OCI-LY1 (cell line): ENCODE measurements around the gene SPIRE2.
"Not testable (repeated sequence)": the region's sequence is repeated elsewhere in the genome, so short reads cannot be mapped to it uniquely, and the experiment has no call there.

Experiments used
- CTCF ChIP-seq: fragments of 200-600 bp; sonication (generic), shearing (Covaris generic); IDR thresholded peaks from 2 replicates; pipeline ENCODE4 v1.5.1; 2017; ENCODE audit warnings: mild to moderate bottlenecking, antibody characterized with exemption, low read length, moderate library complexity, mixed read lengths
- EZH2 ChIP-seq: fragments of 200-600 bp; sonication (generic), shearing (Covaris generic); IDR thresholded peaks from 2 replicates; pipeline ENCODE4 v1.8.0; 2017; ENCODE audit warnings: borderline replicate concordance, mixed run types, mild to moderate bottlenecking, antibody characterized with exemption, low read length, moderate library complexity, mixed read lengths

- TF ChIP-seq CTCF, EZH2: not testable (repeated sequence)
Measured at GRCh38 chr16:89914642-89915285, 86.5 kb downstream of the SPIRE2 start.
